OCI-LY7 (cell line): ENCODE results near the gene OR2Z1. TPM values are rescaled to one million over a fixed set of nuclear protein-coding genes. Genes with fewer than 3 reads are reported as not detected.

Source experiments
- BruUV-seq: library from RNA; stranded (reverse); fragments of 400-500 nt; replicated peaks from 2 replicates; lab custom pipeline; 2021; lab: Mats Ljungman, UMichigan
- CTCF ChIA-PET: fragments of 300-600 bp; sonication (Branson Sonifier 250); formaldehyde crosslinking; loops from one replicate; lab custom pipeline; 2022; ENCODE audit warnings: antibody characterized with exemption; ENCODE audit not compliant: unreplicated experiment; lab: Charles Lee
- POLR2A ChIA-PET: fragments of 300-600 bp; sonication (Branson Sonifier 250); formaldehyde crosslinking; loops from one replicate; lab custom pipeline; 2022; ENCODE audit warnings: antibody characterized with exemption; lab: Charles Lee
- DNase-seq: peaks from one replicate; pipeline ENCODE4 v3.0.0-alpha.2; 2015; ENCODE audit warnings: low spot score
- H2AFZ ChIP-seq: fragments of 200-600 bp; sonication (generic), shearing (Covaris generic); 2 replicates; pipeline ENCODE4 v1.6.1; 2014; ENCODE audit warnings: mild to moderate bottlenecking, antibody characterized with exemption, low read length, moderate library complexity
- H3K27ac ChIP-seq: fragments of 200-600 bp; sonication (generic); 2 replicates; pipeline ENCODE4 v1.5.1; 2014; ENCODE audit warnings: mixed run types, low read depth, mild to moderate bottlenecking, moderate library complexity, low read length, inconsistent platforms; ENCODE audit not compliant: poor library complexity, severe bottlenecking
- H3K36me3 ChIP-seq: fragments of 200-600 bp; sonication (generic); 2 replicates; pipeline ENCODE4 v1.6.1; 2014; ENCODE audit warnings: mild to moderate bottlenecking, antibody characterized with exemption, low read length, moderate library complexity, mixed read lengths; ENCODE audit not compliant: insufficient read depth
- H3K4me1 ChIP-seq: fragments of 200-600 bp; sonication (generic); 2 replicates; pipeline ENCODE4 v1.5.1; 2014; ENCODE audit warnings: mild to moderate bottlenecking, low read length; ENCODE audit not compliant: insufficient read depth, poor library complexity, severe bottlenecking
- H3K4me2 ChIP-seq: fragments of 200-600 bp; sonication (generic); 2 replicates; pipeline ENCODE4 v1.6.1; 2014; ENCODE audit warnings: mild to moderate bottlenecking, low read length
- H3K4me3 ChIP-seq: fragments of 200-600 bp; sonication (generic); 2 replicates; pipeline ENCODE4 v1.5.1; 2014; ENCODE audit warnings: mild to moderate bottlenecking, low read depth, low read length; ENCODE audit not compliant: poor library complexity, severe bottlenecking
- H3K79me2 ChIP-seq: fragments of 200-600 bp; sonication (generic); 2 replicates; pipeline ENCODE4 v1.6.1; 2016; ENCODE audit warnings: low read depth, mild to moderate bottlenecking, low read length, moderate library complexity, mixed read lengths; ENCODE audit not compliant: insufficient read depth
- H3K9me2 ChIP-seq: fragments of 200-600 bp; sonication (generic); 2 replicates; pipeline ENCODE4 v1.6.1; 2016; ENCODE audit warnings: mild to moderate bottlenecking, low read length, mixed read lengths; ENCODE audit not compliant: insufficient read depth
- H3K9me3 ChIP-seq: fragments of 200-600 bp; sonication (generic); 2 replicates; pipeline ENCODE4 v1.6.1; 2014; ENCODE audit warnings: mild to moderate bottlenecking, mixed run types, low read length, mixed read lengths
- H4K20me1 ChIP-seq: fragments of 200-600 bp; sonication (generic); 2 replicates; pipeline ENCODE4 v1.6.1; 2014; ENCODE audit warnings: mild to moderate bottlenecking, antibody characterized with exemption, low read length, moderate library complexity, mixed read lengths; ENCODE audit not compliant: insufficient read depth
- CTCF ChIP-seq: fragments of 200-600 bp; sonication (generic); conservative IDR thresholded peaks from 2 replicates; pipeline ENCODE4 v1.5.1; 2014; ENCODE audit warnings: mild to moderate bottlenecking, antibody characterized with exemption, low read length, moderate library complexity, mixed read lengths
- EZH2phosphoT487 ChIP-seq: fragments of 200-600 bp; sonication (generic); IDR thresholded peaks from 2 replicates; pipeline ENCODE4 v1.6.1; 2018; ENCODE audit warnings: low read depth, borderline replicate concordance, mild to moderate bottlenecking, mixed run types, antibody characterized with exemption, low read length, moderate library complexity, mixed read lengths
- intact Hi-C: fragments of 100-400 bp; cut with micrococcal nuclease; formaldehyde crosslinking; loops from one replicate; pipeline ENCODE4 v1.10.0; 2022; ENCODE audit not compliant: unreplicated experiment
- total RNA-seq, 2 experiments: library from RNA; depleted of rRNA in 1 of 2; stranded (reverse); fragments of >200 nt in 1 of 2; shearing (Covaris generic) in 1 of 2; gene quantifications; 2 replicates each; pipeline ENCODE4 v1.2.3, GENCODE V29; 2014 to 2022

OR2Z1 gene
- total RNA-seq, 2 experiments from 2014 or later = not detected

- intact Hi-C loops = no loop called here
- Histone ChIP-seq H3K4me1 (no peaks in the 10 kb centered on the region), H3K36me3 (no peaks in the 10 kb centered on the region), H3K79me2 (no peaks in the 10 kb centered on the region), H3K9me3 (no peaks in the 10 kb centered on the region), H3K9me2 (no peaks in the 10 kb centered on the region), H4K20me1 (no peaks in the 10 kb centered on the region), H2AFZ (no peak overlapping the region), H3K4me3 (no peak overlapping the region), H3K4me2 (no peak overlapping the region), H3K27ac (no peak overlapping the region)
- no TSS peak for BruUV-seq
- no peak for TF ChIP-seq CTCF
- no peak for TF ChIP-seq EZH2phosphoT487
- no peak for DNase-seq
- CTCF ChIA-PET = no interaction called here
- POLR2A ChIA-PET = no interaction called here
Measured at GRCh38 chr19:8699908-8700307, 21.5 kb upstream of the OR2Z1 start.

- Histone ChIP-seq H3K4me3 (no peak overlapping the region), H3K9me2 (no peaks in the 10 kb centered on the region), H4K20me1 (no peaks in the 10 kb centered on the region), H3K79me2 (no peaks in the 10 kb centered on the region), H3K4me2 (no peak overlapping the region), H3K27ac (no peak overlapping the region), H3K4me1 (no peaks in the 10 kb centered on the region), H3K9me3 (no peaks in the 10 kb centered on the region), H2AFZ (no peak overlapping the region), H3K36me3 (no peaks in the 10 kb centered on the region)
- POLR2A ChIA-PET = no interaction called here
- no TSS peak for BruUV-seq
- intact Hi-C loops = no loop called here
- no peak for DNase-seq
- CTCF ChIA-PET = no interaction called here
- TF ChIP-seq EZH2phosphoT487 (no peak), CTCF (no peak)
Measured at GRCh38 chr19:8700956-8701355, 20.5 kb upstream of the OR2Z1 start.

GRCh38 chr19:8702350-8702749, 19.1 kb upstream of the OR2Z1 start:
- ChIA-PET POLR2A (no interaction called here), CTCF (no interaction called here)
- no TSS peak for BruUV-seq
- DNase-seq = no peak
- no peak overlapping the region for H3K4me2 ChIP-seq
- no peaks in the 10 kb centered on the region for H3K4me1 ChIP-seq
- H3K4me3 ChIP-seq = no peak overlapping the region
- H3K36me3 ChIP-seq = no peaks in the 10 kb centered on the region
- TF ChIP-seq EZH2phosphoT487 = no peak
- no peak for TF ChIP-seq CTCF
- no peak overlapping the region for H3K27ac ChIP-seq
- no peaks in the 10 kb centered on the region for H3K79me2 ChIP-seq
- intact Hi-C loops = no loop called here
- no peaks in the 10 kb centered on the region for H3K9me3 ChIP-seq
- no peaks in the 10 kb centered on the region for H3K9me2 ChIP-seq
- no peaks in the 10 kb centered on the region for H4K20me1 ChIP-seq
- no peak overlapping the region for H2AFZ ChIP-seq
